ENCODE data around the gene PPP1CA.
"Not testable (repeated sequence)": the region's sequence is repeated elsewhere in the genome, so short reads cannot be mapped to it uniquely, and the experiment has no call there.

PPP1CA gene

GRCh38 chr11:67404515-67405195 lies 3.0 kb upstream of the PPP1CA start:
- no peak for DNase-seq

- DNase-seq, result not testable (repeated sequence)
Observed at GRCh38 chr11:67403085-67403484, 1.4 kb upstream of the PPP1CA start.

GRCh38 chr11:67402192-67402839 lies 658 bp upstream of the PPP1CA start:
- not testable (repeated sequence) for DNase-seq

- DNase-seq, result no peak
Observed at GRCh38 chr11:67400942-67401494, 640 bp downstream of the PPP1CA start.

GRCh38 chr11:67400251-67400941 lies 1.3 kb downstream of the PPP1CA start:
- no peak for DNase-seq

- DNase-seq, result no peak
Observed at GRCh38 chr11:67398661-67399563, 2.7 kb downstream of the PPP1CA start.

GRCh38 chr11:67397986-67398660 lies 3.5 kb downstream of the PPP1CA start:
- DNase-seq, result peak in 1 of 51 donors; percentile 37

- no peak for DNase-seq
Observed at GRCh38 chr11:67397536-67397935, 4.1 kb downstream of the PPP1CA start.

- no peak for DNase-seq
Observed at GRCh38 chr11:67396587-67397389, 4.9 kb downstream of the PPP1CA start.

- no peak for DNase-seq
Observed at GRCh38 chr11:67396259-67396581, 5.4 kb downstream of the PPP1CA start.

- no peak for DNase-seq
Observed at GRCh38 chr11:67395555-67396258, 6.0 kb downstream of the PPP1CA start.

GRCh38 chr11:67393990-67394389 lies 7.7 kb downstream of the PPP1CA start:
- no peak for DNase-seq

- no peak for DNase-seq
Observed at GRCh38 chr11:67393437-67393836, 8.2 kb downstream of the PPP1CA start.

GRCh38 chr11:67392183-67392715 lies 9.4 kb downstream of the PPP1CA start:
- no peak for DNase-seq

- DNase-seq, result peak; percentile 38 to 97 (median 92)
Observed at GRCh38 chr11:67391304-67392182, 10.1 kb downstream of the PPP1CA start, which contains the start of gene RAD9A. RAD9A (plus strand) TSS chr11:67391986; CDS start chr11:67392045, 59 bp downstream.

GRCh38 chr11:67390947-67391303 lies 10.7 kb downstream of the PPP1CA start:
- no peak for DNase-seq

GRCh38 chr11:67389477-67389876 lies 12.2 kb downstream of the PPP1CA start:
- no peak for DNase-seq

- no peak for DNase-seq
Observed at GRCh38 chr11:67387518-67387917, 14.1 kb downstream of the PPP1CA start.
